HepG2 (cell line): Measurements from ENCODE around the gene CS.

ENCODE experiments used
- FOSL2 ChIP-seq: sonication (generic); formaldehyde crosslinking; IDR thresholded peaks from 2 replicates; pipeline ENCODE4 v1.4.0; 2020; ENCODE audit warnings: missing genetic modification reagents
- RELA ChIP-seq: sonication (generic); formaldehyde crosslinking; IDR thresholded peaks from 2 replicates; pipeline ENCODE4 v1.4.0; 2020; ENCODE audit warnings: missing genetic modification reagents
- RXRA ChIP-seq: sonication (generic); formaldehyde crosslinking; IDR thresholded peaks from 2 replicates; pipeline ENCODE4 v1.5.1; 2020; ENCODE audit warnings: missing genetic modification reagents
- SIN3A ChIP-seq: IDR thresholded peaks from 2 replicates; pipeline ENCODE4 v1.6.1; 2011; ENCODE audit warnings: low read depth, mild to moderate bottlenecking, control low read depth, low read length, borderline replicate concordance

DNA sequence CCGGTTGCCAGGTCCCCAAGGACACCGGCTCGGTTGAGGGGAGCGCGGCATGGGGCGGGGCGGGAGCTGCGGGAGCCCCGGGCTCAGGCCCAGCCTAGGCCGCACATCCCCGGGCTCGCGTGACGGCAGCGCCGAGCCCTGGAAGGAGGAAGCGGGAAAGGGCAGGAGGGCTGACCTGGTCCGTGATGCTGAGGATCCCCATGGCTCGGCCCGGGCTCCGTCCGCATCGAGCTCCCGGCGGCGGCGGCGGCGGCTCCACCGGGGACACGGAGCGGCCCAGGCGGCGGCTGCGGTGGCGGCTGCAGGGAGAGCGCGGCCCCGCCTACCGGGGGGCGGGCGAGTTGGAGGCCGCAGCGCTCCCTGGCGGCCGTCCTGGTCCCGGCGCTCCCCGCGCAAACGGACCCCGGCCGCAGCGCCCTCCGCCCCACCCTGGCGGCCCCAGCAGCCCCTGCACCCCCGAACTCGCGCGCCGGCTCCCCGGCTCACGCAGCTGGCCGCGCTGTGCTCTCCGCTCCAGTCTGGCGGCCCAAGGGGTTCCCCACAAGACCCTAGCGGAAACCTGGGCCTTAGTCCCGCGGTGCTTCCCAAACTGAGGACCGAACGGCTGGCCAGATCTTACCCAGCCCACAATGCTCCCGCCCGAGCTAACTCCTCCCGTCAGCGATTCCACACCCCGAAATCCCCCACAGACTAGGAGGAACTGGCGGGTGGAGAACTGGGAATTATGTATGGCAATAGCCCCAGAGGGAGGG is 41.9 kb downstream of the CS start, which contains the start of gene ANKRD52:
- TF ChIP-seq RELA (CRISPR knock-in tag) (no peak), RXRA (CRISPR knock-in tag) (no peak), FOSL2 (no peak), SIN3A (peak; percentile 77; the same call in 1 of the 2 replicates)
